PC-9 (cell line): Measurements from ENCODE around the gene TBL1XR1.

ENCODE experiments used
- EZH2 ChIP-seq: fragments of 200-600 bp; sonication (generic); IDR thresholded peaks from 2 replicates; pipeline ENCODE4 v1.8.0; 2017; ENCODE audit warnings: antibody characterized with exemption, low read depth
- TF ChIP-seq, protein P1 (sequence below): fragments of 200-600 bp; sonication (generic); conservative IDR thresholded peaks from 2 replicates; pipeline ENCODE4 v1.6.1; 2017; ENCODE audit warnings: mixed run types, antibody characterized with exemption, mild to moderate bottlenecking, moderate library complexity

DNA sequence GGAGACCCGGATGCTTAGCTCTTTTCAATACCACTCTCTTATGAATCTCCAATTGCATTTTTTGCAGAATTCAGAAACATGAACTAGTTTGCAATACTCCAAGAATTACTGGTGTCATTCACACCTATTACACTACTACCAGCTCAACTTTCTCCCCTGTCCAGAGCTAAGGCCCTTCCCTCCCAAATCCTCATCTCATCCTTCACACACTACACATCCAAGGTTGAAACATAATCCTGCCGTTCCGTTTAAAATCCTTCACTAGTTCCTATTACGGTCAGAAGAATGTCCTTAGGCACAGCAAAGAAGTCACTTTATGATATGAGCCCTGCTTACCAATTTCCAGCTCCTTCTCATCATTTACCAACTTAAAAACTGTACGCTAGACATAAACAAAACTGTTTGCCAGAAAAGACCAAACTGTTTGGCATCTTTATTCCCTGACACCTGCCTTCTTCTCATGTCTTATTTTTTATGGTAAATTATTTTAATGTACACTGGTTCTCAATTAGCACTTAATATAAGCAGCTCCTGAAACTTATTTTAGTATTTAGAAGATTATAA, 22.6 kb downstream of the TBL1XR1 start:
- TF ChIP-seq, protein P1, sequence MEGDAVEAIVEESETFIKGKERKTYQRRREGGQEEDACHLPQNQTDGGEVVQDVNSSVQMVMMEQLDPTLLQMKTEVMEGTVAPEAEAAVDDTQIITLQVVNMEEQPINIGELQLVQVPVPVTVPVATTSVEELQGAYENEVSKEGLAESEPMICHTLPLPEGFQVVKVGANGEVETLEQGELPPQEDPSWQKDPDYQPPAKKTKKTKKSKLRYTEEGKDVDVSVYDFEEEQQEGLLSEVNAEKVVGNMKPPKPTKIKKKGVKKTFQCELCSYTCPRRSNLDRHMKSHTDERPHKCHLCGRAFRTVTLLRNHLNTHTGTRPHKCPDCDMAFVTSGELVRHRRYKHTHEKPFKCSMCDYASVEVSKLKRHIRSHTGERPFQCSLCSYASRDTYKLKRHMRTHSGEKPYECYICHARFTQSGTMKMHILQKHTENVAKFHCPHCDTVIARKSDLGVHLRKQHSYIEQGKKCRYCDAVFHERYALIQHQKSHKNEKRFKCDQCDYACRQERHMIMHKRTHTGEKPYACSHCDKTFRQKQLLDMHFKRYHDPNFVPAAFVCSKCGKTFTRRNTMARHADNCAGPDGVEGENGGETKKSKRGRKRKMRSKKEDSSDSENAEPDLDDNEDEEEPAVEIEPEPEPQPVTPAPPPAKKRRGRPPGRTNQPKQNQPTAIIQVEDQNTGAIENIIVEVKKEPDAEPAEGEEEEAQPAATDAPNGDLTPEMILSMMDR = no peak
- TF ChIP-seq EZH2 = no peak
